Measurements from ENCODE around the gene IRF4.

DNA sequence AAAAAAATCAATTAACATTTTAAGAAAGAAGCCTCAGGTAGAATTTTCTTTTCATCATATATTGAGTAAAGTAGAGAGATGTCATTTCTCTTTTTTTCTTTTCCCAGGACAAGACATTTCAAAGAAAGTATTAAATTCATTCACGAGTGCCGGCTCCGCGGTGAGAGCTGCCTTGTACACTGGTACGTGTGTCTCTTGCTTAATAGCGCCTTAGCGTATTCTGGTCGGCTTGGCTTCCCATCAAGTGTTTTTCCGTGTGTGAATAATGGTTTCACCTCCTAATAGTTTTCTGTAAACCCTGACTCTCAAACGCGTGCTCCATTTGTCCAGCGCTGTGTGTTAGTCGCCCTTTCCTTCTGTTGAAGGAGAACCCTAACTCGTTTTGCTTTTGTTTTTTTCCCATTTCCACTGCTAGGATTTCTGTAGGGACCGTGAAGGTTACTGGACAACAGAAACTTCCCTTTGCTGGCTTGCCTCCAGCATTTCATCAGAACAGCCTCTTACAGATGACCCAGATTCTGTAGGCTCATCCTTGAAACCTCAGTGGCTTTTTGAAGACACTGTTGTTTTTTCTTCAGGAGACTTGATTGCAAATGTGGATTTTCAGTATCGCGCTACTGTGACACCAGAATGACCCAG lies 45.7 kb upstream of the IRF4 start:
- TF ChIP-seq, protein P1, sequence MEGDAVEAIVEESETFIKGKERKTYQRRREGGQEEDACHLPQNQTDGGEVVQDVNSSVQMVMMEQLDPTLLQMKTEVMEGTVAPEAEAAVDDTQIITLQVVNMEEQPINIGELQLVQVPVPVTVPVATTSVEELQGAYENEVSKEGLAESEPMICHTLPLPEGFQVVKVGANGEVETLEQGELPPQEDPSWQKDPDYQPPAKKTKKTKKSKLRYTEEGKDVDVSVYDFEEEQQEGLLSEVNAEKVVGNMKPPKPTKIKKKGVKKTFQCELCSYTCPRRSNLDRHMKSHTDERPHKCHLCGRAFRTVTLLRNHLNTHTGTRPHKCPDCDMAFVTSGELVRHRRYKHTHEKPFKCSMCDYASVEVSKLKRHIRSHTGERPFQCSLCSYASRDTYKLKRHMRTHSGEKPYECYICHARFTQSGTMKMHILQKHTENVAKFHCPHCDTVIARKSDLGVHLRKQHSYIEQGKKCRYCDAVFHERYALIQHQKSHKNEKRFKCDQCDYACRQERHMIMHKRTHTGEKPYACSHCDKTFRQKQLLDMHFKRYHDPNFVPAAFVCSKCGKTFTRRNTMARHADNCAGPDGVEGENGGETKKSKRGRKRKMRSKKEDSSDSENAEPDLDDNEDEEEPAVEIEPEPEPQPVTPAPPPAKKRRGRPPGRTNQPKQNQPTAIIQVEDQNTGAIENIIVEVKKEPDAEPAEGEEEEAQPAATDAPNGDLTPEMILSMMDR (IDR thresholded peaks at IDR 0.05): no peak
- TF ChIP-seq SIN3A (IDR thresholded peaks at IDR 0.05; ENCODE audit: borderline replicate concordance, insufficient read depth, low read depth, low read length) (no peak), POLR2AphosphoS5 (IDR thresholded peaks at IDR 0.05; ENCODE audit: low read depth, low read length) (no peak)

All from Panc1 (cell line).